Measurements from ENCODE around the gene VOPP1. TPM values are rescaled to one million over a fixed set of nuclear protein-coding genes. Genes with fewer than 3 reads are reported as not detected.

Gene VOPP1
- total and polyA plus RNA-seq, 7 donors: 16.3 to 45.7 (median 29.7) TPM

DNA sequence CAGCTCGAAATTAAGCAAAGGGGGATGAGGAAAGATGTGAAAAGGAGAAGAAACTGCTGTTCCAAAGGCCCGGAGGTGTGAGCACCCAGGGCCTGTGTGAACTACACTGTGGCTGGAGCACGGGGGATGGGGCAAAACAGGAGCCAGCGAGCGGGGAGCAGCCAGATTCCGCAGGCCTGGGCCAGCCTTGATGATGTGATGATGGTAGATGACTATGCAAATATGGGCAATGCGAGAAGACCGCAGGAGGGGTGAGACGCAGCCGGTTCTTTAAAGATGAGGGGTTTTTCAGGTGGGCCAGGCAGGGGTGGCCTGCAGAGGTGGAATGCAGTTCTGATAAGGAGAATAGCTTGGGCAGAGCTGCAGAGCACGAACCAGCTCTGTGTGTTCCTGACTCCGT lies 145.6 kb downstream of the VOPP1 start:
- Histone ChIP-seq H3K27me3 (ENCODE audit: insufficient read depth in 3 of 3, low read length in 2 of 3) (no peaks in the 10 kb centered on the region), H3K9me3 (no peaks in the 10 kb centered on the region), H3K36me3 (ENCODE audit: insufficient read depth in 1 of 2, low read depth in 1 of 2) (peaks cover 3 to 22% of the 10 kb centered on the region in 2 donors), H3K27ac (no peak overlapping the region), H3K4me1 (no peaks in the 10 kb centered on the region), H3K4me3 (no peak overlapping the region)
- TF ChIP-seq, protein P1, sequence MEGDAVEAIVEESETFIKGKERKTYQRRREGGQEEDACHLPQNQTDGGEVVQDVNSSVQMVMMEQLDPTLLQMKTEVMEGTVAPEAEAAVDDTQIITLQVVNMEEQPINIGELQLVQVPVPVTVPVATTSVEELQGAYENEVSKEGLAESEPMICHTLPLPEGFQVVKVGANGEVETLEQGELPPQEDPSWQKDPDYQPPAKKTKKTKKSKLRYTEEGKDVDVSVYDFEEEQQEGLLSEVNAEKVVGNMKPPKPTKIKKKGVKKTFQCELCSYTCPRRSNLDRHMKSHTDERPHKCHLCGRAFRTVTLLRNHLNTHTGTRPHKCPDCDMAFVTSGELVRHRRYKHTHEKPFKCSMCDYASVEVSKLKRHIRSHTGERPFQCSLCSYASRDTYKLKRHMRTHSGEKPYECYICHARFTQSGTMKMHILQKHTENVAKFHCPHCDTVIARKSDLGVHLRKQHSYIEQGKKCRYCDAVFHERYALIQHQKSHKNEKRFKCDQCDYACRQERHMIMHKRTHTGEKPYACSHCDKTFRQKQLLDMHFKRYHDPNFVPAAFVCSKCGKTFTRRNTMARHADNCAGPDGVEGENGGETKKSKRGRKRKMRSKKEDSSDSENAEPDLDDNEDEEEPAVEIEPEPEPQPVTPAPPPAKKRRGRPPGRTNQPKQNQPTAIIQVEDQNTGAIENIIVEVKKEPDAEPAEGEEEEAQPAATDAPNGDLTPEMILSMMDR (IDR thresholded peaks at IDR 0.05): no peak
- ATAC-seq (no peak), DNase-seq (no peak)
- 87 to 92% (median 88%) methylated on average over 12 of the region's 12 CpGs for WGBS, 3 donors
- intact Hi-C loops (cut with DNase I): no loop called here

DNA sequence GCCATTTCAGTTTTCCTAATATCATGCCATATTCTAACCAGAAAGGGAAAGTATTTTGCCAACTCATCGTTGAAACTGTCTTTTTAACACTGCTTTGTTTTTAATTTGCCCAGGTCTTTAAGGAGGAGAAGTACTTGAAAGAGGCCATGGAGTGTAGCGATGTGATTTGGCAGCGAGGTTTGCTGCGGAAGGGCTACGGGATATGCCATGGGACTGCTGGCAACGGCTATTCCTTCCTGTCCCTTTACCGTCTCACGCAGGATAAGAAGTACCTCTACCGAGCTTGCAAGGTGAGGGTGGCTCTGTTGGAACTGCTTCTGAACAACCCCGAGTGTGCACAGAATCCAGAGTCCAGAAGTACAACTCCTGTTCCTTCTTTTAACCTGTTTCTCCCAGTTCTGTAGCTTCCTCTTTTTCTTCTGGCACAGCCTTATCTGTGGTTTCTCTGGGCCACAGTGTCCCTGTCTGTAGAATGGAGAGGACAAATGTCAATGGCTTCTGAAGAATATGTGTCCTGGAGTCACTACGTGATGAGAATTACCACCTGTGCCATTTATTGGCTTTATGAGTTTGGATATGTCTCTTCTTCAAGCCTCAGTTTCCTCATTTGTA lies 147.1 kb downstream of the VOPP1 start:
- H3K4me3 ChIP-seq: no peak overlapping the region
- ATAC-seq (no peak), DNase-seq (no peak)
- no peaks in the 10 kb centered on the region for H3K9me3 ChIP-seq
- no peak overlapping the region for H3K27ac ChIP-seq
- WGBS, 3 donors: 89 to 92% (median 91%) methylated on average over 11 of the region's 11 CpGs
- TF ChIP-seq, protein P1 (IDR thresholded peaks at IDR 0.05): no peak
- H3K4me1 ChIP-seq: no peaks in the 10 kb centered on the region
- no peaks in the 10 kb centered on the region for H3K27me3 ChIP-seq (ENCODE audit: insufficient read depth in 3 of 3, low read length in 2 of 3)
- intact Hi-C loops (cut with DNase I): no loop called here
- peaks cover 3 to 14% of the 10 kb centered on the region in 2 donors for H3K36me3 ChIP-seq (ENCODE audit: insufficient read depth in 1 of 2, low read depth in 1 of 2)

DNA sequence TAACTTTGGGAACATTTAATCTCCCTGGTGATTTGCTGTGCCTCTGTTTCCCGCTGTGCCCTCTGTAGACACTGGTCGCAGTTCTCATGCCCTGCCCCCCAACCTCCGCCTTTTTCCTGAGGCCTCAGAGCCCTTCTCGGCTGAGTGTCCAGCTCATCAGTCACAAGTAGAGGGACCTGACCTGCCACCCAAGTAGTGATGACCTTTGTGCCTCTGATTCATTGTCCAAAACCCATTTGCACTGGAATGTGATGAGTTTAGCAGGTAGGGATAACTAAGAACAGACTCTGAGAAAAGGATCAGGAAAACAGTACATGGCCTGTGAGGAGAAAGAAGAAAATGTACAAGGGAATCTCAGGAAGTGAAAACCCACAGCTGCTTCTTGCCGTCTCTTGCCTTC lies 148.4 kb downstream of the VOPP1 start:
- 81 to 90% (median 87%) methylated on average over 5 of the region's 5 CpGs for WGBS, 3 donors
- Histone ChIP-seq H3K27ac (no peak overlapping the region), H3K4me1 (no peaks in the 10 kb centered on the region), H3K4me3 (no peak overlapping the region), H3K9me3 (no peaks in the 10 kb centered on the region), H3K27me3 (ENCODE audit: insufficient read depth in 3 of 3, low read length in 2 of 3) (no peaks in the 10 kb centered on the region), H3K36me3 (ENCODE audit: insufficient read depth in 1 of 2, low read depth in 1 of 2) (peaks cover 3 to 14% of the 10 kb centered on the region in 2 donors)
- no peak for ATAC-seq
- TF ChIP-seq, protein P1 (IDR thresholded peaks at IDR 0.05): no peak
- intact Hi-C loops (cut with DNase I): no loop called here
- no peak for DNase-seq

DNA sequence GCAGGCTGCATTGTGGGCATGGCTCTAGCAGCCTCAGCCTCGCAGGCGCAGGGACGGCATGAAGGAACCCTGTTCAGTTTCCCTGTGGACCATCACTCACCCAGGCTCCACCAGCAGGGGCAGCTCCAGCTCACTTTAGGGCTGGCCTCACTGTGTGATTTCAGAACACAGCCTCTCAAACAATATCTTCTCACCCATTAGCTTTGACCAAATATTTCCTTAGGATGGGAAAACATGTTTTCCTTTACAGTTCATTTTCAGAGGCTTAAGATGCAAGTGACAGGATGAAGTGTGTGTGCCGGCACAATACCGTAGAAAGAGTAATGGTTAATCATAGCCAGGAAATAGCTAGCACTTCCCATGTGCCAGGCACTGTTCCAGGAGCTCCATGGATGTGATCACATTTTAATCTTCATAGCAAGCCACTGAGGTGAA lies 149.0 kb downstream of the VOPP1 start:
- Histone ChIP-seq H3K4me3 (no peak overlapping the region), H3K27me3 (ENCODE audit: insufficient read depth in 3 of 3, low read length in 2 of 3) (no peaks in the 10 kb centered on the region), H3K4me1 (no peaks in the 10 kb centered on the region), H3K27ac (no peak overlapping the region), H3K9me3 (no peaks in the 10 kb centered on the region), H3K36me3 (ENCODE audit: insufficient read depth in 1 of 2, low read depth in 1 of 2) (peaks cover 3 to 14% of the 10 kb centered on the region in 2 donors)
- ATAC-seq (no peak), DNase-seq (no peak)
- TF ChIP-seq, protein P1 (IDR thresholded peaks at IDR 0.05): no peak
- 60 to 62% (median 62%) methylated on average over 5 of the region's 5 CpGs for WGBS, 3 donors
- intact Hi-C loops (cut with DNase I): no loop called here

Other genes with a start within 250 kb of the VOPP1 start
- 10 to 100 TPM in 2 of 4 donors, 1 to 10 TPM in 2; 6.6 to 16.9 (median 10.6) TPM for gene LANCL2, start 207.2 kb downstream of the VOPP1 start, total RNA-seq
- gene LANCL2, start 207.2 kb downstream of the VOPP1 start, polyA plus RNA-seq: 1 to 10 TPM; 5.4 to 9.6 (median 6.4) TPM

Measured in psoas muscle (tissue), 8 donors.